Retina (tissue), 1 donor: ENCODE measurements around the gene PTGER1.
"Not testable (repeated sequence)": the region's sequence is repeated elsewhere in the genome, so short reads cannot be mapped to it uniquely, and the experiment has no call there.

Source experiments
- DNase-seq: peaks from one replicate; pipeline ENCODE4 v3.0.0-alpha.2; 2016

PTGER1 gene

GRCh38 chr19:14473073-14473977 is 1.8 kb downstream of the PTGER1 start:
- peak; percentile 49 for DNase-seq

DNA sequence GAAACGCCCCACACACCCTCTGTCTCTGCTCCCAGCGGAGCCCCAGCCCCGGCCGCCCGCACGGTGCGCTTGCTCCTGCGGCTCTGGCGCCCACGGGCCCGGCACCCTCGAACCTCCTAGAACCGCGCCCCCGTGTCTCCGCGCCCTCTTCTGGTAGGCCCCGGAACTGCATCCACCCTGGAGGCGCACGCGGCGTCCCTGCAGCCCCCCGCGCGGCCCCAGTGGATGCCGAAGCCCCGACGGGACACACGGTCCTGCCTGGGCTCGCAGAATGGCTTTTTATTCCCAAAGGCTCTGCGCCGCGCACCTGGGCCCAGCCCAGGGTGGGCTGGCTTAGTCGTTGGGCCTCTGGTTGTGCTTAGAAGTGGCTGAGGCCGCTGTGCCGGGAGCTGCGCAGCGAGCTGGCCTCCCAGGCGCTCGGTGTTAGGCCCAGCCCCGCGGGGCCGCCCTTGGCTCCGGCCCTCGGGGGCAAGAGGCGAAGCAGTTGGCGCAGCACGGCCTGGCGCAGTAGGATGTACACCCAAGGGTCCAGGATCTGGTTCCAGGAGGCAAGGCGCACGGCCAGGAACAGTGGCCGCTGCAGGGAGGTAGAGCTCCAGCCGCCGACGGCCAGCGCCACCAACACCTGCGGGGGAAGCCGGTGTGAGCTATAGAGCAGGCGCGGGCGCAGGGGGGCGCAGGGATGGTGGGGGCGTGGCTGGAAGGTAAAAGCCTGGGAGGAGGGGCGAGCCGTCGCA is 2.8 kb downstream of the PTGER1 start:
- peak; percentile 92 for DNase-seq

DNA sequence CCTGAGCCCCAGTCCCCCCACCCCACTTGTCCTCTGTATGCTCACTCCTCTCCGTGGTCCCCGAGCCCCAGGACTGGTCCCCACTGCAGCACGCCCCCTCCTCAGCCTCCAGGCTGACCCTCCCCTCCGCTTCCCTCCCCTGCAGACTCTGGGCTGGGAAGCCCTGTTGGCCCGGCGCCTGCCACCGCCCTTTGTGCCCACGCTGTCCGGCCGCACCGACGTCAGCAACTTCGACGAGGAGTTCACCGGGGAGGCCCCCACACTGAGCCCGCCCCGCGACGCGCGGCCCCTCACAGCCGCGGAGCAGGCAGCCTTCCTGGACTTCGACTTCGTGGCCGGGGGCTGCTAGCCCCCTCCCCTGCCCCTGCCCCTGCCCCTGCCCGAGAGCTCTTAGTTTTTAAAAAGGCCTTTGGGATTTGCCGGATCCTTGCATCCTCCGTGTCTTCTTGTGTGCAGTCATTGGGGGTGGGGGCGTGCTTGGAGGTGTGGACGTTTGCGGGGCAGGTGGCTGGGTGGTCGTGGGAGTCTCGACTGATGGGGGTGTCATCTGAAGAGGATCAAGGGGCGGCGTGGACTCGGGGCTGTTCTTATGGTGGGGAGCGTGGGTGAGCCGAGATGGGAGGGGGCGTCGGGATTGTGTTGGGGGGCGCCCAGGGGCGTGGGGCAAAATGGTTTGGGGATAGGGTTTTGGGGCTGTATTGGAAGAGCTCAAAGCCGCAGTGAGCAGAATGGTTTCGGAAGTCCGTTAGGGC is 3.5 kb downstream of the PTGER1 start:
- no peak for DNase-seq

GRCh38 chr19:14470031-14470876 is 4.9 kb downstream of the PTGER1 start:
- no peak for DNase-seq

DNA sequence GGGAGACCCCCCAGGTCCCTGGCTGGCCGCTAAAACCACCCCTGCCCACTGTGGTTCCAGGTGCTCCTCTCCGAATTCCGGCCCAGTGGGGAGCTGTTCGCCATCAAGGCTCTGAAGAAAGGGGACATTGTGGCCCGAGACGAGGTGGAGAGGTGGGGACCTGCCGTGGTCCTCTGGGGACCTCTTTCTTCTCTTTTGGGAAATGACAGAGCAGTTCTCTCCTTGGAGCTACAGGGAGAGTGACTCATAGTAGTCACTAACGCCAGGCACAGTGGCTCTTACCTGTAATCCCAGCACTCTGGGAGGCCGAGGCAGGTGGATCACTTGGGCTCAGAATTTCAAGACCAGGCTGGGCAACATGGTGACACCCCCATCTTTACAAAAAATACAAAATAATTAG is 7.3 kb downstream of the PTGER1 start:
- DNase-seq: no peak

- no peak for DNase-seq
Observed at GRCh38 chr19:14467391-14467790, 7.8 kb downstream of the PTGER1 start.

DNA sequence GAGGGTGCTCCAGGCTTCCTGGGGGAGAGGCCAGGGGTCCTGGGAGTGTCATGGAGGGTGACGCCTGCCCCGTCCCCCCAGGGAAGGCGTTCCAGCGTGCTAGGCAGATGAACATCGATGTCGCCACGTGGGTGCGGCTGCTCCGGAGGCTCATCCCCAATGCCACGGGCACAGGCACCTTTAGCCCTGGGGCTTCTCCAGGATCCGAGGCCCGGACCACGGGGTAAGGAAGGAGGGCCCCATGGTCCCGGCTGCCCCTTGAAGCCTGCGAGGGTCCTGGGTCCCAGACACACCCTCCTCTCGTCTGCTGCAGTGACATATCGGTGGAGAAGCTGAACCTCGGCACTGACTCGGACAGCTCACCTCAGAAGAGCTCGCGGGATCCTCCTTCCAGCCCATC is 11.4 kb downstream of the PTGER1 start:
- no peak for DNase-seq

- not testable (repeated sequence) for DNase-seq
Observed at GRCh38 chr19:14462401-14462800, 12.8 kb downstream of the PTGER1 start.

DNA sequence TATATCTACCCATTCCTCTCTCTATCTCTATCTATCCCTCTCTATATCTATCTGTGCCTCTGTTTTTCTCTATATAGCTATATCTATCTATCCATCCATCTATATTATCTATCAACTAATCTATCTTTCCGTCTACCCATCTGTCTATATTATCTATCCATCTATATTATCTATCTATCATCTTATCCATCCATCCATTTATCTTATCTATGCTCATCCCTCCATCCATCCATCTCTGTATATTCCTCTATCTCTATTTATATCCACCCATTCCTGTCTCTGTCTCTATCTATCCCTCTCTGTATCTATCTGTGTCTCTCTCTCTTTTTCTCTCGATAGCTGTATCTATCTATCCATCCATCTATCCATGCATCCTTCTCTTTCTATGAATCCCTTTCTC is 14.2 kb downstream of the PTGER1 start:
- no peak for DNase-seq

DNA sequence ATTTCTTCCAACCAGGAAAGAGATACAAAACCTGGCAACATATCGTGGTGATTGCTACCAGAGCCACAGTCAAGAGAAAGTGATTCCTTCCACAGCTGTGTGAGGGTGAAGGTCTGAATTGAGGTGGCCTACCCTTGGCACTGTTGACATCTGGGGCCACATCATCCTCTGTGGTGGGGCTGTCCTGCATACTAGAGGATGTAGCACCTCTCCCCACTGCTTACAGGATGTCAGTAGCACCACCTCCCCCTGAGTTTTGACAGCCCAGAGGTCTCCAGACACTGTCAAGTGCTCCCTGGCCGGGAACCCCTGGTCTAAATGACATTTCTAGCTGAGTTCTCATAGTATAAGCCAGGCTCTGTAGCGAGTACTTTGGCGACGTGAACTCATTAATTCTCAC is 15.5 kb downstream of the PTGER1 start:
- no peak for DNase-seq

- not testable (repeated sequence) for DNase-seq
Observed at GRCh38 chr19:14452303-14452702, 22.9 kb downstream of the PTGER1 start.

- no peak for DNase-seq
Observed at GRCh38 chr19:14450876-14451275, 24.3 kb downstream of the PTGER1 start.

DNA sequence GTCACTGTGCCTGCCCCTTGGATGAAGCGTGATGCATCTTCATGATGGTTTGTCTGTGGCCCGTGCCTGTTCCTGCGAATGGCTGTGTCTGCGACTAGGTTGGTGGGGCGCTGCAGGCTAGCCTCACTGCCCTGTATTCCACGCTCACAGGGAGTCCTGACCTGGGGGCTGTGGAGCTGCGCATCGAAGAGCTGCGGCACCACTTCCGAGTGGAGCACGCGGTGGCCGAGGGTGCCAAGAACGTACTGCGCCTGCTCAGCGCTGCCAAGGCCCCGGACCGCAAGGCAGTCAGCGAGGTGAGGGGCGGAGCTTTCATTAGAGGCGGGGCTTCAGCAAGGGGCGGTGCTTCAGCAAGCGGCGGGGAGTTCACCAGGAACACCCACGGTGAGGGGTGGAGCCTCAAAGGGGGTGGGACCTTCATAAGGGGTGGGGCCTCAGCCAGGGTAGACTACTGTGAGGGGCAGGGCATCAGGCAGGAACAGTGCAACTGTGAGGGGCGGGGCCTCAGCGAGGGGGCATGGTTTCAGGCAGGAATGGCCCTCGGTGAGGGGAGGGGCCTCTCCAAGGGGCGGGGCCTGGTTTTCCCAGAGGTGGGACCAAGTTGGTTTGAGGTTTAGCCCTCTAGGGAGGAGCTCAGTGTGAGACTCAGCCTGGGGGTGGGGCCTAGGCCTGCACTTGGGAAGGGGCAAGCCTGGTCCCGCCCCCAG is 24.8 kb downstream of the PTGER1 start:
- no peak for DNase-seq

- DNase-seq: no peak
Observed at GRCh38 chr19:14449321-14449720, 25.8 kb downstream of the PTGER1 start.

GRCh38 chr19:14446336-14447036 is 28.7 kb downstream of the PTGER1 start:
- DNase-seq: no peak

DNA sequence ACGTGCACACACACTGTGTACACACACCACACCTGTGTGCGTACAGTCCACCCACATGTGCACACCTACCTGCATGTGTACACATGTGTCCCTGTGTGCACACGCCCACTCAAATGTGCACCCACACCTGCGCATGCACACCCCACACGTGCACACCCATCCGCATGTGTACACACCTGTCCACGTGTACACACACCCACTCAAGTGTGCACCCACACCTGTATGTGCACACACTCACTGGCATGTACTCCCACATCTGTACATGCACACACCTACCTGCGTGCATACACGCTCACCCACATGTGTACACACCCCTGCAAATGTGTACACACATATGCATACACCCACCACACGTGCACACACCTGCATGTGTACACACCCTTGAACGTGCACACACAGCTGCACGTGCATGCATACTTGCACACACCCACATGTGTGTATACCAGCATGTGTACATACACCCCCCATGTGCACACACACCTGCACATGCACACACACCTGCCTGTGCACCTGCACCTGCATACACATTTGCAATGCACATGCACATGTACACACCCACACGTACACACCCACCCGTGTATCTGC is 31.4 kb downstream of the PTGER1 start:
- no peak for DNase-seq

GRCh38 chr19:14442891-14443631 is 32.1 kb downstream of the PTGER1 start:
- DNase-seq: no peak

DNA sequence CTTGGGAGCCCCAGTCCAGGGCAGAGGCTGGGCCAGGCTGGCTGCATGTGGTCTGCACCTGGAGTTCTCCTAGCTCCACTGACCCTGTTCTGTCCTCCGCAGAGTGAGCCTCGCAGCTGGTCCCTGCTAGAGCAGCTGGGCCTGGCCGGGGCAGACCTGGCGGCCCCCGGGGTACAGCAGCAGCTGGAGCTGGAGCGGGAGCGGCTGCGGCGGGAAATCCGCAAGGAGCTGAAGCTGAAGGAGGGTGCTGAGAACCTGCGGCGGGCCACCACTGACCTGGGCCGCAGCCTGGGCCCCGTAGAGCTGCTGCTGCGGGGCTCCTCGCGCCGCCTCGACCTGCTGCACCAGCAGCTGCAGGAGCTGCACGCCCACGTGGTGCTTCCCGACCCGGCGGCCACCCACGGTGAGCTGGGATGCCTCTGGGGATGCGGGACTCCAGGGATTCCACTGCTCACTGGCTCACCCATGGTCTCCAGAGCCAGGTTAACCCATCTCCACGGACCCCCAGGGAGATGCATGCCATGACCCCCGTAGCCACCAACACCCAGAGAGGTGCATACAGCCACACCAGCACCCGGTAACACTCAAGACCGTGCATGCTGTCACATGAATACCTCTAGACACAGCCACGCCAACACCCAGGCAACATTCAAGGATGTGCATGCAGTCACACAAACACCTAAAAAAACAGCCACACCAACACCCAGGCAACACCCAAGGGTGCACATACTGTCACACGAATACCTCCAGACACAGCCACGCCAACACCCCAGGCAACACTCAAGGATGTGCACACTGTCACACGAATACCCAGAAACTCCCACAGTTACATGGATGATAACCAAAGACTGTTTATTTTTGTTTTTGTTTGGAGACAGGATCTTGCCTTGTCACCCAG is 33.9 kb downstream of the PTGER1 start:
- DNase-seq: peak; percentile 18

DNA sequence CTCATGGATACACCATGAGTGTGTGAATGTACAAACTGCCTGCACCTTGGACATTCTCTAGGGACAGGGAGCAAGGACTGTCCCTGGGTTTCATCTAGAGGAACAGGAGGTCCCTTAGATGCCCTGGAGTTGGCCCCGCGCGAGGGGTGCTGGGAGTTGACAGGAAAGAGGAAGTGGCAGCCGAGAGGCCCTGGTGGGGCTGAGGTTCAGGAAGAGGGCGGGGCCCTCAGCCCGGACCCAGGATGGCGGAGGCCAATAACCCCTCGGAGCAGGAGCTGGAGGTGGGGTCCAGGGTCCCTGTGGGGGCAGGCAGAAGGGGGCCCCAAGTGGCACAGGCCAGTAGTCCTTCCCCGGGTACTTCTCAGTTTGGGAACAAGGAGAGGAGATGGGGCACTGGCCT is 35.1 kb downstream of the PTGER1 start:
- no peak for DNase-seq
